Fibroblast of peridontal ligament (primary cell): ENCODE measurements around the gene C16orf78.

Experiments
- DNase-seq: peaks from one replicate; pipeline ENCODE4 v3.0.0-alpha.2; 2010; ENCODE audit errors: extremely low read depth

The C16orf78 gene

GRCh38 chr16:49373504-49373903 is at the start of gene C16orf78:
C16orf78 (plus strand) TSS chr16:49373804; CDS start chr16:49373940, 136 bp downstream.
- DNase-seq: no peak

DNA sequence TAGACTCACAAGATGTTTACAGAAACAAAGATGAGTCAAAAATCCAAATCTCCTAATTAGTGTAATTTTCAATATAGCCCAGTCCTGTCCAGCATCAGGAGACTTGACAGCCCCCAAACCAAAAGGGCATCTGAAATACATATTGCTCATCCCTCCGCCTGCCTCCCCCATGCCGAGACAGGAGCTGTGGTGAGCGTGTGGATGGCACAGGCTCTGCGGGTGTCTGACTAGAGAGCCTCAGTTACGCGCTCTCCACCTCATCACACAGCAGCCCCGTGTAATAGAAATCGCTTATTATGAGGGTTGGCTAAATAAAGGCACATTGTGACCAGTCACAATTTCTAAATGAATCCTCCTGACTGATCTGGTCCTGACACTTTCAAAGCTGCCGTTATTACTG is 48.9 kb upstream of the C16orf78 start:
- no peak for DNase-seq

- no peak for DNase-seq
Measured at GRCh38 chr16:49327466-49327865, 46.1 kb upstream of the C16orf78 start.

GRCh38 chr16:49328325-49328724 is 45.3 kb upstream of the C16orf78 start:
- DNase-seq: no peak

DNA sequence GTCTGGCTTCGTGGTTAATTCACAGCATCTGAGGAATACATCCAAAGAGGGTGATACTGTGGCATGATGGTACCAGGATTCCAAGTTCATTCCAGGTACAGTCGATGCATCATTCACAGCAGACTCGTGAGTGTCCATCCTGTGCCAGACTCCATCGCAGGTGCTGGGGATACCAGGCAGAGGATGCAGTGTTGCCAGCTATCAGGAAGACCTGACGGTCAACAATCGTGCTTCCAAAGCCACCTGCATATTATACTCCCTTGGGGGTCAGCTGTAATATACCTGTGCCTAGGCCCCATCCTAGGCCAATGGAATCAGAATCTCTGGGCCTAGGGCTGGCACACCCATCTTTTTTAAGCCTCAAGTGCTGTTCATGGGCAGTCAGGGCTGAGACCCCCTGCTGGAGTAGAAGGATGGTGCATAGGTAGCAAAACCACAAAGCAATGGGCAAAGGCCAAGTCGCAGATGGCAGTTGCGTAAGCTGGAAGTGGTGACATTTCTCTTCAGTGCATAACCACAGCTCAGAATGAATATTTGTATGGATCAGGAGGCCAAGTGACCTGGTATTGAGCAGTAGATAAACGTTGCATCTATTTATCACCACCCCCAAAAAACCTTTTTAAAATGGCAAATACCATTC is 42.9 kb upstream of the C16orf78 start:
- DNase-seq: no peak

GRCh38 chr16:49332589-49333258 is 40.9 kb upstream of the C16orf78 start:
- no peak for DNase-seq

- no peak for DNase-seq
Measured at GRCh38 chr16:49333259-49333597, 40.4 kb upstream of the C16orf78 start.

- no peak for DNase-seq
Measured at GRCh38 chr16:49335828-49336227, 37.8 kb upstream of the C16orf78 start.

DNA sequence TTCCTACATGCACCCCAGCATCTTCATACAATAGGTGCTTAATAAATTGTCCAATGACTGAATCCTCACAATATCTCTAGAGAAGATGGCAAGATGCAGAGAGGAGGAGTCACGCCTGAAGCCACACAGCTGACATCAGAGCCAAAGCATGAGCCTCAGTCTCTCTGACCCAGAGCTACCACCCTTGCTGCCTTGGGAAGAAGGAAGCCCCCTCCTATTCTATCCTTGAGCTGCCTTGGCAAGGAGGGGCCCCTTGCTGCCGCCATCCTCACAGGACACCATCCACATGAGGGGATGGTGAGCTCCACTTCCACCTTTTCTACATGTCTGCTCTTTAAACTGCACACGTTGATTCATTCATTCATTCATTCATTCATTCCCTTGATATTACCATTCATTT is 37.0 kb upstream of the C16orf78 start:
- DNase-seq: no peak

GRCh38 chr16:49337814-49338350 is 35.7 kb upstream of the C16orf78 start:
- DNase-seq: no peak

- DNase-seq: no peak
Measured at GRCh38 chr16:49338611-49339265, 34.9 kb upstream of the C16orf78 start.

DNA sequence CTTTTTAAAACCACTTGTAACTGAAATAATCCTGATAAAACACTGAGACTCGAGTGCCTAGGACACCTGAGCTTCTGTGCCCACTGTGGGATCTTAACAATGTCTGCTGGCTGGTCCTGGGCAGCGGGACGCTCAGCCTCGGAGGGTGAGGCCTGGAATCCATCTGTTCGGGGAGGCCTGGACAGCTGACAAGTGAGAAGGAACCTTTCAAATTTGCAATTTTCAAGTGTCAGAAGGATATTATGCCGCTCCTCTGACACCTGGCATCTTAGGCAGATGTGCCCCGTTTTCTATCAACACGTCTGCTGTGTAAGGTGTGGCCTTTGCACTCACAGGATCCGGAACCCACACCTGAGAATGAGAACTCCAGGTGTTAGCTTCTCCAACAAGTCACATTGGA is 33.1 kb upstream of the C16orf78 start:
- no peak for DNase-seq

DNA sequence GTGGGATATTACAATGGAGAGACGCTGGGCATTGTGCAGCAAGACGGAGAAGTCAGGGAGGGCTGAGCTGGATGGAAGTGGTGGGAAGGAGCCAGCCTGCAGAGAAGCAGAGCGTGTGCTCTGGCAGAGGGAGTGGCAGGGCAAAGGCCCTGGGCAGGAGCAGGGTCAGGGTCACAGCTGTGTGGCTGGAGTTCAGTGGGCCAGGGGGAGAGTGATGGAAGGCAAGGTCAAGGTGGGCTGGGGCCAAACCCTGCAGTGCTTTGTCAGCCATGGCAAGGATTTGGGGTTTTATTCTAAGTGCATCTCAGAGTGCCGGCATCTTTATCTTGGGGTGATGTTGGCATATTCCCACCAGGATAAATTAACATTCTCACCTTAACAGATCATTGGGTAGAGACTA is 31.9 kb upstream of the C16orf78 start:
- no peak for DNase-seq

DNA sequence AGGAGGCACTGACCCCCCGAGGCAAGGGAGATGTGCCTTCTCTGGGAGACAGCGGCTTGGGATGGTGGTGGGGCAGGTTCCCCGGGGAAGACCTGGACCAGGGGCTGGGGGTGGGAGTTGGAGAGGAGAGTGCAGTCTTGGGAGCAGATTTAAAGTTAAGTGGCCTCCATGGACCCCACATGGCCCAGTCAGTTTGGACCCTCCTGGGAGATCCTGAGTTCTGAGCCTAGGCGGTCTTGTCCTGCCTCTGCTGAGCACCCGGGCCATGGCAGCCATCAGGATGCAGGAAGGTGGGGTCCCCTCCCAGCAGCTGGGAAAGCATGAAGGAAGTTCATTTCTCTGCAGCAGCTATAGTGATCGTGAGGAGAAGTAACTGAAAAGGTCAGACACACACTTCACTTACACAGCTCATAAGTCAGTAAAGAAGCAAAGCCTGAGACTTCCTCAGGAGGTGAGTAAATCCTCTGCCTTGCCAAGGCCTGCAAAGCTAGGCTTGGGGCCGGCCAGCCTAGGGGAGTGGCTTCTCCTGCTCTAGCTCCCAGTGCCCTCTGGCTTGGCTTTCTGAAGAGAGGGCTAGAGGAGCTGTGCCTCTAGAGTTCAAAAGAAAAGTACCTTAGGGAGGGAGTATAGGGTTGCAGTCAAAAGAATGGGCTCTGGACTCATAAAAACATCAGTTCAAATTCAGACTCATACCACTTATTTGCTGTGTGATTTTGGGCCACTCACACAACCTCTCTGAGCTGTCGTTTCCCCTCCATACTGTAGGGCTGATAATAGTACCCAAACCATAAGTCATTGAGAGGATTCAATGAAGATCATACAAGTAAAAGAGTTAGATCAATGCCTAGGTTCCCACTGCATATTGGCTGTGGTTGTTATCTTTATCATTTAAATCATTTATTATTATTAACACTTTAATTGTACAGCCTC is 31.0 kb upstream of the C16orf78 start:
- no peak for DNase-seq

- DNase-seq: no peak
Measured at GRCh38 chr16:49343291-49343690, 30.3 kb upstream of the C16orf78 start.

DNA sequence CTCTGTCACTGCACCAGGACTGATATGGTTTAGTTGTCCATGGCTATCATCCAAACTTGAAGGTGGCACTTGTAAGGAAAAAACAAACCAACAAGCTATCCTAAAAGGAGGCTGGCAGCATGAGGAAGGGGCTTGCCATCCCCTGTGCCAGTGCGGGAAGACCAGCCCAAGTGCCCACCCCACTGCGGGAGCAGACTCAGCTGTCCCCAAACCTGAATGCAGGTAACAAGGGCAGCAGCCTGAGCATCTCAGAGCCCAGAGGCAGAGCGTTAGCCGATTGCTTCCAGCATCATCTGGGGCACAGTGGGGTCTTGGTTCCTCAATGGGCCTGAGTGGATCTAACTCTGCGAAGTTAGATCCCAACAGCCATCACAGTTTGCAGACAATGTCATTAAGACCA is 29.2 kb upstream of the C16orf78 start:
- DNase-seq: no peak

GRCh38 chr16:49345829-49346228 is 27.8 kb upstream of the C16orf78 start:
- no peak for DNase-seq

GRCh38 chr16:49346459-49346858 is 27.1 kb upstream of the C16orf78 start:
- no peak for DNase-seq

GRCh38 chr16:49347476-49347875 is 26.1 kb upstream of the C16orf78 start:
- no peak for DNase-seq

DNA sequence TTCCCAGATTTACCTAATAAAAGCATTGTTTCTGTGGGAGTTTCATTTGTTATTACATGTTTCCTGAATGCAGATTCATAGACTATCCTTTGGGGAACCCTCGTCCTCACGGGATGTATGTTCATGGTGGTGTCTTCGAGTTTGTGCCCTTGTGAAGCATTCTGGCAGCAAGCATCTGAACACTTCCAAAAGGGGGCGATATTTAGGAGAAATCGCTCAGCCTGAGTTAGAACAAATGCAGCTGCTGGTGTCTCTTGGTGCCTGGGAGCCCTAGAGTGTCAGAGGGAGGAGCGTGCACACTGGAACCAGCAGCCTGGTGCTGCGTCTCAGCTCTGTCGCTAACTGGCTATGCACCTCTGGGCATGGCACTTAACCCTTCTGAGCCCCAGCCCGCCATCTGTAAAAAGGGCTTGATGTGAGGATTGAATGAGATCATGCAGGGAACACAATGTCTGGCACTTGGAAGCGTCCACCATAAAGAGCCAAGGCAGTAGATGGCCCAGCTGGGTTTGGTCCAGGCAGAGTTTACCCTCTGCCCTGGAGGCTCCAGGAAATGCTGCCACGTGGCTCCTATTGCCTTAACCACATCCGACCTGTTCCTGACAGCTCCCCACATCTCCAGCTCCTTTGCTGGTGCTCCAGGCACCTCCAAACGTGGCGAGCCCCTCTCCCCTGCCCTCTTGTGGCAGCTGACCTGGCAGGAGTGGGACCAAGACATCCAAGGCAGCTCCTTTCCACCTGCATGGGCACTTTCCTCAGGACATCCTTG is 25.0 kb upstream of the C16orf78 start:
- DNase-seq: no peak
